NCI-H460 (cell line): ENCODE measurements around the gene SLC25A1. TPM values are rescaled to one million over a fixed set of nuclear protein-coding genes. Genes with fewer than 3 reads are reported as not detected.

Source experiments
- DNase-seq: peaks from one replicate; pipeline ENCODE4 v3.0.0-alpha.2; 2016; ENCODE audit warnings: low read depth; ENCODE audit errors: extremely low read depth
- total RNA-seq: library from RNA; depleted of rRNA; stranded (reverse); fragments of >200 nt; shearing (Covaris generic); gene quantifications from 2 replicates; pipeline ENCODE4 v1.2.3, GENCODE V29; 2014

SLC25A1 gene
- total RNA-seq, 1 experiment from 2014 or later = 34.6 TPM

DNA sequence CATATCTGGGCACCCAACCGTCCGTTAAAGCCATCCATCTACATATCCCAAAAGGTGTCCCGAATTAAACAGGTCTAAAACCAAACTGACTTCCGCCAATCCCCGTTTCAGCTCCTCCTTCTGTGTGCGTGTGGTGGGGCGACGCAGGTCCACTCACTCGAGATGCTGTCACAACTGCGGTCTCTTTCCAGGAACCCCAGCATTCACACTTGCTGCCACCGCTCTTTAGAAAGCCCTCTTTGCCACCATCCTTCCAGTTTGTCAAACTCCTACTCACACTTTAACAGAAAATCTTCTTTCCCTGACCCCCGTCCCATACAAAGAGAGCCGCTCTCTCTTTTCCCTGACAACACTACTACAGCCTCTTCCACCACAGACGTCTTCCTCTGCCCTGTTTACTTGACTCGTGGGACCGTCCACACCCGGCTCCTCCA is 34.6 kb downstream of the SLC25A1 start:
- DNase-seq = no peak

DNA sequence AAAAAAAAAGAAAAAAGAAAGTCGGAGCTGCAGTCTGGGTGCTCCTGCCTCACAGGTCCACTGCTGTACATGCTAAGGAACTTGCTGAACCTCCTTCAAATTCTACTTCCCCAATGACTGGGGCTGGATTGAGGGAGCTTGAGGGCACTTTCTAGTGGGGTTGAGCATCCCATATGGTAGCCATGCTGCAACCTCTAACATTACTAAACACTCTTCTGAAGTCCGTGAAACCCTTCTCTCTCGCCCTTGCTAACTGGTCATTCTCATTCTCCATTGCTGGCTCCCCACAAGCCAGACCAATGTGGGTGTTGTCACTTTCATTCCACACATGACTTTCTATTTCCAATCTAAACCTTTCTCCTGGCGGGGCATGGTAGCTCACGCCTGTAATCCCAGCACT is 35.3 kb downstream of the SLC25A1 start:
- DNase-seq = no peak

GRCh38 chr22:19142394-19142793 is 36.1 kb downstream of the SLC25A1 start:
- DNase-seq = no peak

DNA sequence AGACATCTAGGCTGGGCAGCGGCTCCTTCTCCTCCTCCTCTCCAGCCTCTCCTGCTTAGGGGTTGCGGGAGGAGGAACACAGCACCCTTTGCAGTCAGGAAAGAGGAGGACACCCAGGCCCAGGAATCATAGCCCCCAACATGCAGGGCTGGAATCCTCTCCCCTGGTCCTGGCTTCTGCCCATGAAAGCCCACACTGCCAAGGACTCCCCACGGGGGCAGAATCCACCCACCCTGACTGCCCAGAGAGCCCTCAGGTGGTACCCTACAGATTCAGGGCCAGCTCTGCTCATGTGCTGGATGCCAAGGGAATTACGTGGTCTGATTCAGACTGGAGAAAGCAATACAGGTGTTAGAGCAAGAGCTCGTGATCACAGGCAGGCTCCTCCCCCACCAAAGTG is 38.6 kb downstream of the SLC25A1 start:
- no peak for DNase-seq

GRCh38 chr22:19139001-19139356 is 39.6 kb downstream of the SLC25A1 start:
- no peak for DNase-seq

GRCh38 chr22:19138217-19139000 is 40.1 kb downstream of the SLC25A1 start:
- no peak for DNase-seq

- no peak for DNase-seq
Observed at GRCh38 chr22:19137384-19138216, 40.9 kb downstream of the SLC25A1 start.

- DNase-seq = no peak
Observed at GRCh38 chr22:19136915-19137314, 41.6 kb downstream of the SLC25A1 start.

DNA sequence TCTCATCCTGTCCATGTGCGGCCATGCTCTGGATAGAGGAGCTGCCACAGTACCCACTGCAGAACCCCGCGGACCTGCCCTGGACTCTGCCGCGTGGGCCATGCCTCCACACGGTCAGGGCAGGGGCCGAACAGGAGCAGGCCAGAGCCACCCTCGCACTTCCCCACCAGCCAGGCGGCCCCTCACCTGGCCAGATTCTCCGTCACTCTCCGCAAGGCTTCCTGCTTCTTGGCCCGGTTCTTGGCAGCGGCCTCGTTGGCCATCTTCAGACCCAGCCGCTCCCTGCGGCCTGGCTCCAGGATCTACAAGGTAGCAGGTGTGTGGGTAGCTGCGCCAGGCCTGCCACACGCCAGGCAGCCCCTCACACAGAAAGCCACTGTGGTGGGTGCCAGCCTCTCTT is 43.7 kb downstream of the SLC25A1 start:
- DNase-seq = no peak

DNA sequence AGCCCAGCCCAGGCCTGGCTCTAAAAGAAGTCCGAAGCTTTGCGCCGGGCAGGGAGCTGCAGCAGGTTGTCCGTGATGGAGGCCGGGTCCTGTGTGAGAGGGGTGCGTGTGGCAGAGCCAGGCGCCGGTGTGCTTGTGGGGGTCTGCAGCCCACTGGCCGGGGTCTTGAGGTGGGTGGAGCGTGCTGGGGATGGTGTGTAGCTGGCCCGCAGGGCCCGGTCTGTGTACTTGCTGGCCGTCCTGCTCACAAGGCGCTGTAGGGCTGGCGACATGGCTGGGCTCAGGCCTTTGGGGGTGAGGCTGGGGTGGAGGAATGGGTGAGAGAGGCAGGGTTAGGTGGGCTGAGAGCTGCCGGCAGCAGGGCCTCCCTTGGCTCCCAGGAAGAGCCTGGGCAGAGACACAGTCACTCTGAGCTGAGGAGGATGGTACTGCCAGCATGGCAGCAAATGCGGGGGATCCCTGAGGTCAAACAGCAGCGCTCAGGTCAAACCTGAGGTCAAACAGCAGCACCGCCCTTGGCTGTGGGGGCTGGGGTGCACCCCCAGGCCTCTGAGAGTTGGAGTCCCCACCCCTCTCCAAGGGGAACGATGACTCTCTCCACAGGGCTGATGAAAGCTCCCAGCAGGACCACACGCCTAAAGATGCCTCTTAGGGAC is 44.2 kb downstream of the SLC25A1 start:
- DNase-seq = no peak

GRCh38 chr22:19133561-19133960 is 45.0 kb downstream of the SLC25A1 start:
- no peak for DNase-seq

- DNase-seq = no peak
Observed at GRCh38 chr22:19132693-19133400, 45.7 kb downstream of the SLC25A1 start.

- no peak for DNase-seq
Observed at GRCh38 chr22:19132153-19132552, 46.4 kb downstream of the SLC25A1 start.

GRCh38 chr22:19131685-19132015 is 46.9 kb downstream of the SLC25A1 start:
- no peak for DNase-seq

- no peak for DNase-seq
Observed at GRCh38 chr22:19130959-19131684, 47.4 kb downstream of the SLC25A1 start, which contains the start of gene TSSK2. Gene TSSK2, plus strand, starts transcription at chr22:19131308. Its CDS starts 92 bp downstream, at chr22:19131400.

DNA sequence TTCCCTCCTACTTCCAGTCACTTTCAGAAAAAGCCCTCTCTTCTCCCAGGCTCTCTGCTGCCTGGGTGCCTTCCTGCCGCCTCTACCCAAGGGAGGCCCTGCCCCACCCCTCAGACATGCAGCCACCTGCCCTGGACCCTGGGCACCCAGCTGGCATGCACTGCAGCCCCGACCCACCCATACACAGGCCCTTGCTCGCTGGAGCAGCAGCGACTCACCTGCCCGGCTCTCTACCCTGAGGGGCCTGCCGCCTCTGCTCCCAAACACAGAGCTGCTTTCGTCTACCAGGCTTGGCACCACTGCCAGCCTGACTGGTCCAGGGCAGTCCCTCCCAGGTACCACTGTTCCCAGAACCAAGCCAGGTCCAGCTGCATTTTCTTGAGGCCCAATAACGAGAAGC is 48.7 kb downstream of the SLC25A1 start:
- DNase-seq = no peak

GRCh38 chr22:19128946-19129727 is 49.4 kb downstream of the SLC25A1 start:
- DNase-seq = no peak

- no peak for DNase-seq
Observed at GRCh38 chr22:19128009-19128401, 50.5 kb downstream of the SLC25A1 start.

DNA sequence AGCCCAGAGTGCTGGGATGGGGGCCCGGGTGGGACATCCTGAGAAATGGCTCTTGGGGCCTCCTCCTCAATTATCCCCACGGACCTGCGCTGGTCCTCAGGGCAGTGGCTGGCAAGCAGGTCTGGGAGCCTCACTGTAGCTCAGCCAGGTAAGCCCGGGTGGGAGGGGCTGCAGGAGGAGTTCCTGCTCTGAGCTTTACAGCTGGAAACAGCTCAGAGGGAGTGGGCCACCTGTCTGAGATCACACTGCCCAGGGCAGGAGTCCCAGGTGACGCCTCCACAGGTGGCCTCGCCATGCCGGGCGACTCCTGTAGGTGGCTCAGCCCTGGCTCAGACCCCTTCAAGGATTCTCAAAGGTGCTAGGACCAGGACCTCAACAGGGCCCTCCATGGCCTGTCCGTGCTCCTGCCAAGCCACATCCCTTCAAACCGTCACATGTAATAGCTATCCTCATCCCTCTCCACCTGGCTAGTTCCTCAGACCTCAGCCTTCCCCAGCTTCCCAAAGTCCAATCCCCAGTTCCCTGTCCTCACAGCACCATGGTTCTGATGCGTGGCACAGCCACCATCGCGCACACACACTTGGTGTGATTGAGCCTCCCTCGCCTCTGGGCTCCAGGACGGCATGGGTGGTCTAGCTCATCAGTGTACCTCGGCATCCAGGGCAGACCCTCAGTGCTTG is 51.1 kb downstream of the SLC25A1 start:
- DNase-seq = no peak
